Measurements from ENCODE around the gene ZNF37A. TPM values are rescaled to one million over a fixed set of nuclear protein-coding genes. Genes with fewer than 3 reads are reported as not detected.
"Not testable (repeated sequence)": the region's sequence is repeated elsewhere in the genome, so short reads cannot be mapped to it uniquely, and the experiment has no call there.

ZNF37A gene
- 7.7 and 23.2 TPM in 2 replicates for polyA plus RNA-seq (2014; cell fraction: cytosol; rRNA removed)
- 24.5 and 31.9 TPM in 2 replicates for polyA plus RNA-seq (2014; cell fraction: nucleus; rRNA removed)

DNA sequence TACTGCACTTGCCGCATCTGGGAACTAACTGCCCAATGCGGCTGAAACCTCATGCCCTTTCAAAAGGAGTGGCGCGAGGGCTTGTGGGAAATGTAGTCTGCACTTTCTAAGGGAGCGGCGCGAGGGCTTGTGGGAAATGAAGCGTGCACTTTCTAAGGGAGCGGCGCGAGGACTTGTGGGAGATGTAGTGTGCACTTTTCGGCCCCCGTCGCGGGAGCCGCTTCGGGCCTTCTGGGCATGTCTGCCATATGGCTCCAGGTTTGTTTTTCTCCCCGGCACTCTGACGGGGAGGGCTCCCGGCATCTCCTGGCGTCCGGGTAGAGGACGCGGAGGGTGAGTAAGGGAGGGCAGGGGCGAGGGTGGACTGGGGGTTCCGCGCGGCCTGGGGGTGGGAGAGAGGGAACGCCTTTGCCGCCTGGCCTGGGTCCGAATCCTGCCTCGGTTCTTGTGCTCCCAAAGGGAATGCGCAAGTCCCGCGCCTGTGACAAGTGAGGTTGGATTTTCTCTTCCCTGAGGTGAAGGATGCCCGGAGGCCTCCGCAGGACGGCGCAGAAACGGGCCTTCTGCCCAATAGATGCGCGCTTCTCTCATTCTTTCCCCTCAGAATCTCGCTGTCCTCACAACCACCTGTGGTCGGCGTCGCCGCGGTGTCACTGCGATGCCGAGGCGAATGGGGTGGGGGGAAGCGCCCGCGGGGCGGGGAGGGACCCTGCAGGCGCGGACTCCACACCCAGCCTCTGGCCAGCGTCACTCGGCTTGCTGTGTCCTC, at the start of gene ZNF37A:
ZNF37A (plus strand) TSS at position 180 of the 769 bp plus-strand sequence. CDS start 2,281 bp downstream, outside the sequence.
- DNase-seq (ENCODE audit: low spot score): peak; percentile 93

GRCh38 chr10:38045129-38045528, 49.0 kb upstream of the ZNF37A start:
- DNase-seq (ENCODE audit: low spot score): no peak

DNA sequence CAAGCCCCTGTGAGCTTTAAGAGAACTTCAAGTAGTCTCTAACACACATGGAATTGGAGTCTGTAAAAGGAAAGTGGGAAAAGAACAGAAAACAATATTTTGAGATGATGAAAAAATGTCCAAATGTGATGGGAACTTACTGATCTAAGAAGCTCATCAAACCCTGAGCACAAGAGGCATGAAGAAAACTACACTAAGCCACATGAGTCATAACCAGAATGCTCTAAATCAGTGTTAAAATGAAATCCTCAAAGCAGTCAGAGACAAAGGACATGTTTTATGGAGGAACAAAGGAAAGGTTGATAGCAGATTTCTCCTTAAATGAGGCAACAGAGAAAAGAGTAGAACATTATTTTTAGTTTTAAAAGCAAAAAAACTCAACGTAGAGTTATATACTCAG, 46.5 kb upstream of the ZNF37A start:
- no peak for DNase-seq (ENCODE audit: low spot score)

GRCh38 chr10:38050212-38050611, 43.9 kb upstream of the ZNF37A start:
- no peak for DNase-seq (ENCODE audit: low spot score)

GRCh38 chr10:38054361-38054797, 39.8 kb upstream of the ZNF37A start:
- no peak for DNase-seq (ENCODE audit: low spot score)

- DNase-seq (ENCODE audit: low spot score): not testable (repeated sequence)
Observed at GRCh38 chr10:38055274-38055894, 38.8 kb upstream of the ZNF37A start.

GRCh38 chr10:38069663-38070062, 24.5 kb upstream of the ZNF37A start:
- not testable (repeated sequence) for DNase-seq (ENCODE audit: low spot score)

DNA sequence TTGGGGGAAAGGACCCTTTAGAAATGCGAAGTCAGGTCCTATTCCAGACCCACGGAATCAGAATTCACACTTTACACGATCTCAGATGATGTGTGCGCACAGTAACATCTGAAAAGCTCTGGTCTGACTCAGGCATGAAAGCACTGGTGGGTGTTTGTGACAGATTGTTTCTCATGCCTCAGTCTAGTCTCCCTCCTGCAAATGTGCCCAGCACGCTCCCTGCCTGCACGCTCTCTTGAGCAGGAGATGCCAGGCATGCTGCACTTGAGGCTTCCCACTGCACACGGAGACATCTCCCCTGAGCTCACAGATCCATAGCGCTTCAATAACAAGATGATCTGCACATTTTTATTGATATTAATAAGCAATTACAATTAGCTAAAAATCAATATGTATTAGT, 23.6 kb upstream of the ZNF37A start:
- no peak for DNase-seq (ENCODE audit: low spot score)

DNA sequence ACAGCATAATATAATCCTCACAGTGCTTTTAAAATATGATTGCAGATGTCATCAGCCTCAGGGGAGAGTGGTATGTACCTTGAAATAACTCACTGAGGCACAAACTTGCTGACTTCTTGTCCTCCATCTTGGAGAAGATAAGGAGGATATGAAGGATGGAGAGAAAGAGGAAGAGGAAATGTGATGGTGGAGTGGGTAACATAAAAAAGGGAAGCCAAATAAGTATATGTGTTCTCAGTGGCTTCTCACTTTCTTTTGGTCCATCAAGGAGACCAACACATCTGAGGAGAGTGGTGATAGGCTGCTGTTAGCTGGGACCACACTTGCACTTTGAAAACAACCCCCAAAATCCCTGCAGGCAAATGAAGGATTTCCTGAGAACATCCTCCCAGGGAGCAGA, 21.6 kb upstream of the ZNF37A start:
- no peak for DNase-seq (ENCODE audit: low spot score)

DNA sequence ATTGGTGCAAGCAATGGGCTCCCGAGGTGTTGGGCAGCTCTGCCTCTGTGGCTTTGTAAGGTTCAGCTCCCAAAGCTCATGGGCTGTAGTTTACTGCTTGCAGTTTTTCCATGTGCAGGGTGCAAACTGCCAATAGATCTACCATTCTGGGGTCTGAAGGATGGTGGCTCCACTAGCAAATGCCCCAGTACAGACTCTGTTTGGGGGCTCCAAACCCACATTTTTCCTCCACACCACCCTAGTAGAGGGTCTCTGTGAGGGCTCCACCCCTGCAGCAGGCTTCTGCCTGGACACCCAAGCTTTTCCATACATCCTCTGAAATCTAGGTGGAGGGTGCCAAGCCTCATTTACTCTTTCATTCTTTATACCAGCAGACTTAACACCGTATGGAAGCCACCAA, 17.4 kb upstream of the ZNF37A start:
- DNase-seq (ENCODE audit: low spot score): no peak

DNA sequence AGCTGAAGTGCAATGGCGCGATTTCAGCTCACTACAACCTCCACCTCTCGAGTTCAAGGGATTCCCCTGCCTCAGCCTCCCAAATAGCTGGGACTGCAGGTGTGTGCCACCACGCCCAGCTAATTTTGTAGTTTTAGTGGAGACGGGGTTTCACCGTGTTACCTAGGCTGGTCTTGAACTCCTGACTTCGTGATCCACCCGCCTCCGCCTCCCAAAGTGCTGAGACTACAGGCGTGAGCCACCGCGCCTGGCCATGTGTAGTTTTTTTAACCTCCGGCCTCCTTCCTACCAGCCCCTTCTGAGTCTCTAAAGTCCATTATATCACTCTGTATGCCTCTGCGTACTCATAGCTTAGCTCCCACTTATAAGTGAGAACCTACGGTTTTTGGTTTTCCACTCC, 819 bp upstream of the ZNF37A start:
- not testable (repeated sequence) for DNase-seq (ENCODE audit: low spot score)

- DNase-seq (ENCODE audit: low spot score): no peak
Observed at GRCh38 chr10:38093816-38094157, 350 bp upstream of the ZNF37A start.

- DNase-seq (ENCODE audit: low spot score): no peak
Observed at GRCh38 chr10:38094927-38095574, 914 bp downstream of the ZNF37A start.

- DNase-seq (ENCODE audit: low spot score): no peak
Observed at GRCh38 chr10:38102880-38103279, 8.7 kb downstream of the ZNF37A start.

- DNase-seq (ENCODE audit: low spot score): no peak
Observed at GRCh38 chr10:38103756-38104155, 9.6 kb downstream of the ZNF37A start.

GRCh38 chr10:38112159-38112558, 18.0 kb downstream of the ZNF37A start:
- DNase-seq (ENCODE audit: low spot score): no peak

DNA sequence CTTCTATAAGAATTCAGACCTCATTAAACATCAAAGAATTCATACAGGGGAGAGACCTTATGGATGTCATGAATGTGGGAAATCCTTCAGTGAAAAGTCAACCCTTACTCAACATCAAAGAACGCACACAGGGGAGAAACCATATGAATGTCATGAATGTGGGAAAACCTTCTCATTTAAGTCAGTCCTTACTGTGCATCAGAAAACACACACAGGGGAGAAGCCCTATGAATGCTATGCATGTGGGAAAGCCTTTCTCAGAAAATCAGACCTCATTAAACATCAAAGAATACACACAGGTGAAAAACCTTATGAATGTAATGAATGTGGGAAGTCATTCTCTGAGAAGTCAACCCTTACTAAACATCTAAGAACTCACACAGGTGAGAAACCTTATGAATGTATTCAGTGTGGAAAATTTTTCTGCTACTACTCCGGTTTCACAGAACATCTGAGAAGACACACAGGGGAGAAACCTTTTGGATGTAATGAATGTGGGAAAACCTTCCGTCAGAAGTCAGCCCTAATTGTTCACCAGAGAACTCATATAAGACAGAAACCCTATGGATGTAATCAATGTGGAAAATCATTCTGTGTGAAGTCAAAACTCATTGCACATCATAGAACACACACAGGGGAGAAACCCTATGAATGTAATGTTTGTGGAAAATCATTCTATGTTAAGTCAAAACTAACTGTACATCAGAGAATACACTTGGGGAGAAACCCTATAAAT, 24.1 kb downstream of the ZNF37A start:
- peak; percentile 7 for DNase-seq (ENCODE audit: low spot score)

GRCh38 chr10:38119038-38119437, 24.9 kb downstream of the ZNF37A start:
- no peak for DNase-seq (ENCODE audit: low spot score)

GRCh38 chr10:38127812-38128211, 33.7 kb downstream of the ZNF37A start:
- no peak for DNase-seq (ENCODE audit: low spot score)

- no peak for DNase-seq (ENCODE audit: low spot score)
Observed at GRCh38 chr10:38143587-38143986, 49.5 kb downstream of the ZNF37A start.

DNA sequence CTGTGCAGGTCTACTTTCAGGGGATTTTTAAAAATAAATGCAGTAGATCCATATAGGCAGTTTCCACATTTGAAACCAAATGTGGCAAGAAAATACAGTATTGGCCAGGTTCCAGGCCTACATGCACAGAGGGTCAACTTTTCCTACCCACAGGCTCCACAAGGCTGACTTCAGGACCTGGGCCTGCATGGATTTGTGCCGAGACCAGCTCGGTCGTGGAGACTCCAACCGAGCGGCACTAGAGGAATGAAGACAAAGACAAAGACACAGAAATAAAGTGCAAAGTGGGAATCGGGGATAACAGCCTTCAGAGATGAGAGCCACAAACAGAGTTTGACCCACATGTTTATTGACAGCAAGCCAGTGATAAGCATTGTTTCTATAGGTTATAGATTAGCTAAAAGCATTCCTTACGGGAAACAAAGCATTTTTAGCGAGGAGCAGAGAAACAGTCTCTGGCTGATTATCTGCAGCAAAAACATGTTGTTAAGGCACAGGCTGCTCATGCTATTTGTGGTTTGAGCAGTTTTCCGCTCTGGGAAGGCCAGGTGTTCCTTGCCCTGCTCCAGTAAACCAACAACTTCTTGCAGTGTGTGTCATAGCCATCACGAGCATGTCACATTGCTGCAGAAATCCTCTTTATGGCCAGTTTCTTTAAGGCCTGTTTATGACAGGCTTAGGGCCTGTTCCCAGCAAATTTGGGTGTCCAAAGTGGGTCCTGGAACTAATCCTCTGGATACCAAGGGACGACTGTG, 52.6 kb downstream of the ZNF37A start:
- no peak for DNase-seq (ENCODE audit: low spot score)

All from SK-N-DZ (cell line).